Thoracic aorta (tissue), 2 donors: Measurements from ENCODE around the gene ADIPOR1. TPM values are rescaled to one million over a fixed set of nuclear protein-coding genes. Genes with fewer than 3 reads are reported as not detected.
"Not testable (repeated sequence)": the region's sequence is repeated elsewhere in the genome, so short reads cannot be mapped to it uniquely, and the experiment has no call there.

Experiments
- ATAC-seq: fragments of 150-250 bp; one replicate; pipeline ENCODE4 v1.8.0; 2017; ENCODE audit warnings: low read depth; ENCODE audit not compliant: insufficient number of reproducible peaks, low FRiP score
- DNase-seq: peaks from one replicate; pipeline ENCODE4 v3.0.0-alpha.2; 2020; ENCODE audit warnings: low spot score
- H3K27ac ChIP-seq, 2 donors: fragments of 200-600 bp; sonication (generic); 1 replicate in 1 of 2; 2 replicates in 1 of 2; pipeline ENCODE4 v1.5.1; 2016; ENCODE audit warnings: mild to moderate bottlenecking in 2 of 2, moderate library complexity in 2 of 2
- H3K27me3 ChIP-seq: fragments of 200-600 bp; sonication (generic); replicated peaks from 2 replicates; pipeline ENCODE4 v1.6.0; 2016; ENCODE audit warnings: mild to moderate bottlenecking; ENCODE audit not compliant: insufficient read depth
- H3K36me3 ChIP-seq: fragments of 200-600 bp; sonication (generic); one replicate; pipeline ENCODE4 v1.5.1; 2016
- H3K4me1 ChIP-seq, 2 donors: fragments of 200-600 bp; sonication (generic); 1 replicate in 1 of 2; 2 replicates in 1 of 2; pipeline versions ENCODE4 v1.5.1 to v1.6.0; 2016; ENCODE audit warnings: low read depth in 2 of 2, mild to moderate bottlenecking in 1 of 2; ENCODE audit not compliant: control insufficient read depth in 1 of 2
- H3K4me3 ChIP-seq: fragments of 200-600 bp; sonication (generic); 2 replicates; pipeline ENCODE4 v1.5.1; 2016; ENCODE audit warnings: mild to moderate bottlenecking
- H3K9me3 ChIP-seq: fragments of 200-600 bp; sonication (generic); 2 replicates; pipeline ENCODE4 v1.5.1; 2016
- total RNA-seq, 2 donors: library from RNA; depleted of rRNA; stranded (reverse); fragments of >200 nt; gene quantifications; one replicate each; pipeline versions ENCODE4 v1.1.0 to v1.2.3, GENCODE V29; 2016
- TF ChIP-seq, protein P1 (sequence below): fragments of 200-600 bp; sonication (generic); IDR thresholded peaks from one replicate; pipeline ENCODE4 v1.5.1; 2019; ENCODE audit warnings: antibody characterized with exemption

The ADIPOR1 gene
- total RNA-seq, 2 donors from 2014 or later, result 91.8 to 98.6 TPM

DNA sequence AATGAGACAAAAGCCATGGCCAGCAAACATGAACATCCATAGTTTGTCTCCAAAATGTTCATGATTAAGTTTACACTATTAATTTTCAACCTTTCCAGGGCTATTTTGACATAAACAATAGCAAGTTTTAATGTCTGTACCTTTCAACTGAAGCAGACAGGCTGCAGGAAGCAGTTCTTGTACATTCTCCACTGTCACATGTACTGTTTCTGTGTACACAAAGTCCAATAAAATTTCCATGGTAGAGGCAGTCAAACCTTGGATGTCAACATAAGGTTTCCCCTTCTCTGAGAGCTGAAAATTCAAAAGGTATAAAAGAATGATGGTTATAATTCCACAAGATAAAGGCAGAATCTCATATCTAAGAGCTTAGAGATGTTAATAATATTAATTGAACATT, 38.5 kb downstream of the ADIPOR1 start:
- H3K36me3 ChIP-seq, result peaks cover 33% of the 10 kb centered on the region
- no peak overlapping the region for H3K27ac ChIP-seq
- no peak overlapping the region for H3K4me3 ChIP-seq
- H3K9me3 ChIP-seq, result no peaks in the 10 kb centered on the region
- ATAC-seq (no peak), DNase-seq (no peak)
- H3K27me3 ChIP-seq, result no peaks in the 10 kb centered on the region
- TF ChIP-seq, protein P1, sequence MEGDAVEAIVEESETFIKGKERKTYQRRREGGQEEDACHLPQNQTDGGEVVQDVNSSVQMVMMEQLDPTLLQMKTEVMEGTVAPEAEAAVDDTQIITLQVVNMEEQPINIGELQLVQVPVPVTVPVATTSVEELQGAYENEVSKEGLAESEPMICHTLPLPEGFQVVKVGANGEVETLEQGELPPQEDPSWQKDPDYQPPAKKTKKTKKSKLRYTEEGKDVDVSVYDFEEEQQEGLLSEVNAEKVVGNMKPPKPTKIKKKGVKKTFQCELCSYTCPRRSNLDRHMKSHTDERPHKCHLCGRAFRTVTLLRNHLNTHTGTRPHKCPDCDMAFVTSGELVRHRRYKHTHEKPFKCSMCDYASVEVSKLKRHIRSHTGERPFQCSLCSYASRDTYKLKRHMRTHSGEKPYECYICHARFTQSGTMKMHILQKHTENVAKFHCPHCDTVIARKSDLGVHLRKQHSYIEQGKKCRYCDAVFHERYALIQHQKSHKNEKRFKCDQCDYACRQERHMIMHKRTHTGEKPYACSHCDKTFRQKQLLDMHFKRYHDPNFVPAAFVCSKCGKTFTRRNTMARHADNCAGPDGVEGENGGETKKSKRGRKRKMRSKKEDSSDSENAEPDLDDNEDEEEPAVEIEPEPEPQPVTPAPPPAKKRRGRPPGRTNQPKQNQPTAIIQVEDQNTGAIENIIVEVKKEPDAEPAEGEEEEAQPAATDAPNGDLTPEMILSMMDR, result no peak
- peaks cover 9 to 11% of the 10 kb centered on the region in 2 donors for H3K4me1 ChIP-seq

DNA sequence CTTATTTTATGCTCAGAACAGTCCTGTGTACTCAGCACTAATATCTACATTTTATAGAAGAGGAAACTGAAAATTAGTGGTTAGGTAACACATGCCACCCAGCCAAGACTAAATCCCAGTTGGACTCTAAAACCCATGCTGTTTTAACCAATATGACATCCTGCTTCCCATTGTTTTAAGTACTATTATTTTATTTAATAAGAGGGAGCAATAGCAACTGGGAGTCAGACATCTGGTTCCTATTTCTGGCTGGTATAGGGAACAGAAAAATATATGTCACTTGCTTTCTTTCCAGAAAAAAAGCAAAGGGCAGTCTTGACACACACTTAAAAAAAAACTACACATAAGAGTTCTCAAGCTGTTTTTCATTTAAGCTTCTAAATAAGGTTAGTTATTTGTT, 43.0 kb downstream of the ADIPOR1 start:
- no peaks in the 10 kb centered on the region for H3K9me3 ChIP-seq
- ATAC-seq, result no peak
- no peak for DNase-seq
- H3K27ac ChIP-seq, result no peak overlapping the region
- H3K36me3 ChIP-seq, result peaks cover 61% of the 10 kb centered on the region
- TF ChIP-seq, protein P1, result no peak
- H3K4me3 ChIP-seq, result no peak overlapping the region
- no peaks in the 10 kb centered on the region for H3K4me1 ChIP-seq
- no peaks in the 10 kb centered on the region for H3K27me3 ChIP-seq

DNA sequence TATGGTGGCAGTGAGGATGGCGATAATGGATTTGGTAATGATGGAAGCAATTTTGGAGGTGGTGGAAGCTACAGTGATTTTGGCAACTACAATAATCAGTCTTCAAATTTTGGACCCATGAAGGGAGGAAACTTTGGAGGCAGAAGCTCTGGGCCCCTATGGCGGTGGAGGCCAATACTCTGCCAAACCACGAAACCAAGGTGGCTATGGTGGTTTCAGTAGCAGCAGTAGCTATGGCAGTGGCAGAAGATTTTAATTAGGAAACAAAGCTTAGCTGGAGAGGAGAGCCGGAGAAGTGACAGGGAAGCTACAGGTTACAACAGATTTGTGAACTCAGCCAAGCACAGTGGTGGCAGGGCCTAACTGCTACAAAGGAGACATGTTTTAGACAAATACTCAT, 45.6 kb downstream of the ADIPOR1 start:
- H3K4me3 ChIP-seq, H3K4me1 ChIP-seq, DNase-seq, H3K27ac ChIP-seq, ATAC-seq, H3K27me3 ChIP-seq, H3K9me3 ChIP-seq: not testable (repeated sequence)
- peaks cover 53% of the 10 kb centered on the region for H3K36me3 ChIP-seq

DNA sequence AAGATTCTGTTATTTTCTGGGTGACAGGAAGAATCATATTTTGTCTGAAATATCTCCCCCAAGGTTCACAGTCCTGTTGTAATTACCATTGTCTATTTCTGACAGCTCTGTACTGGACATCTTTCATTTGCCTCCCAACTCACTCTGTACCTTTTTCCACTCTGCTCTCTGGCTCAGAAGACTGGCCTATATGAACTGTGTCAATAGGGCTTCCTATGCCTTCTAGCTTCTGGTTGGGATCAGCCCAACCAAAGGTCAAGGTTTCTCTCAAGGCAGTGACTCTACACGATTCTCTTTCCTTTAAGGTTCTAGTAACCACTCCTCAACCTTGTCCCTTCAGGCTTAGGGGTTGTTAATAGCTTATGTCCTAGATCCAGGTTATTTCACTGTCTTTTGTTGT, 48.6 kb downstream of the ADIPOR1 start:
- no peak overlapping the region for H3K27ac ChIP-seq
- peaks cover 42% of the 10 kb centered on the region for H3K36me3 ChIP-seq
- TF ChIP-seq, protein P1, result no peak
- ATAC-seq, result no peak
- no peaks in the 10 kb centered on the region for H3K4me1 ChIP-seq
- no peaks in the 10 kb centered on the region for H3K9me3 ChIP-seq
- H3K27me3 ChIP-seq, result no peaks in the 10 kb centered on the region
- DNase-seq, result no peak
- H3K4me3 ChIP-seq, result no peak overlapping the region

DNA sequence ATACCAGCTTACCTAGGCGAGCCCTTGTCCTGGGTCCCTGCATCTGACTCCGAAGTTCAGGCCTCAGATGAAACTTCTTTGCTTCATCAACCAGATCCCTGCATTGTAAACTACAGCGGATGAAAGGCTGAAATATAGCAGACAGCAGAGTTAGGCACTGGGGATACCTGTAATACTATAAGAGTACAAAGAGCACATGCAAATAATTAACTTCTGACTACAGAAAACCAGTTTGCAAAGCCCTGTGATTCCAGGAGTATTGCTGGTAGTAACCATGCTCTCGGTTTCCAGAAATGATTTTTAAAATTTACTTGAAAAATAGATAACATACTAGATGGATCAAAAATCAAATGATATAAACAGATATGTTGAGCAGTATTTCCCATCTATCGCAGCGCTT, 49.1 kb downstream of the ADIPOR1 start:
- peaks cover 41% of the 10 kb centered on the region for H3K36me3 ChIP-seq
- H3K27ac ChIP-seq, result no peak overlapping the region
- no peaks in the 10 kb centered on the region for H3K27me3 ChIP-seq
- no peak overlapping the region for H3K4me3 ChIP-seq
- DNase-seq (no peak), ATAC-seq (no peak)
- TF ChIP-seq, protein P1, result no peak
- no peaks in the 10 kb centered on the region for H3K9me3 ChIP-seq
- no peaks in the 10 kb centered on the region for H3K4me1 ChIP-seq

DNA sequence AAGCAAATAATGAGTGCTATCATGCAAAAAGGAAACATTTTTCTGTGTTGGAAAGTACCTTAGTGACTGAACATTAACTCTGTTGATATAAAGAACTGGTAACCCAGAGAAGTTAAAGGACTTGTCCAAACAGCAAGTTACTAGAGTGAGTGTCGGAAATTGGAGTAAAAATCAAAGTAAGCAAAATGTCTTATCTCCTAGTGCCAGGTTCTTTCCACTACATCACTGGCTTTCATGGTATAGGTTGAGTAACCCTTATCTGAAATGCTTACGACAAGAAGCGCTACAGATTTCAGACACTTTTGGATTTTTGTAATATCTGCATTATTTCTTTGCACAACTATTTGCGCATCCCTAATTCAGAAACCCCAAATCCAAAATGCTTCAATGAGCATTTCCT, 52.8 kb downstream of the ADIPOR1 start:
- H3K4me3 ChIP-seq, result no peak overlapping the region
- no peaks in the 10 kb centered on the region for H3K27me3 ChIP-seq
- TF ChIP-seq, protein P1, result no peak
- no peaks in the 10 kb centered on the region for H3K4me1 ChIP-seq
- ATAC-seq (no peak), DNase-seq (no peak)
- no peaks in the 10 kb centered on the region for H3K9me3 ChIP-seq
- peaks cover 17% of the 10 kb centered on the region for H3K36me3 ChIP-seq
- no peak overlapping the region for H3K27ac ChIP-seq

DNA sequence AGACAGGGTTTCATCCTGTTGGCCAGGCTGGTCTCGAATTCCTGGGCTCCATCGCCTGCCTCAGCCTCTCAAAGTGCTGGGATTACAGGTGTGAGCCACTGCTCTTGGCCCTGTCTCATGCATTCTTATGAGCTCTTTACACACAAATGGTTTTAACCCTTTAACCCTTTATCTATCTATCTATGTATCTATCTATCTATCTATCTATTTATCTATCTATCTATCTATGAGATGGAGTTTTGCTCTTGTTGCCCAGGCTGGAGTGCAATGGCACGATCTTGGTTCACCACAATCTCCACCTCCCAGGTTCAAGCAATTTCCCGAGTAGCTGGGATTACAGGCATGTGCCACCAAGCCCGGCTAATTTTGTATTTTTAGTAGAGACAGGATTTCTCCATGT, 54.3 kb downstream of the ADIPOR1 start:
- peaks cover 17% of the 10 kb centered on the region for H3K36me3 ChIP-seq
- not testable (repeated sequence) for H3K27me3 ChIP-seq, H3K4me3 ChIP-seq, H3K4me1 ChIP-seq, DNase-seq, ATAC-seq, H3K9me3 ChIP-seq, H3K27ac ChIP-seq
